H1 (cell line): ENCODE data around the gene PASD1. TPM values are rescaled to one million over a fixed set of nuclear protein-coding genes. Genes with fewer than 3 reads are reported as not detected.

ENCODE experiments used
- CTCF ChIA-PET: fragments of 300-600 bp; sonication (Branson Sonifier 250); formaldehyde crosslinking; loops from one replicate; lab custom pipeline; 2021; ENCODE audit not compliant: partially characterized antibody; lab: Charles Lee
- POLR2A ChIA-PET: fragments of 300-600 bp; sonication (Branson Sonifier 250); formaldehyde crosslinking; loops from one replicate; lab custom pipeline; 2021; ENCODE audit warnings: inconsistent platforms; ENCODE audit not compliant: partially characterized antibody; lab: Charles Lee
- DNase-seq, 2 experiments: peaks; one replicate each; pipeline versions ENCODE4 v3.0.0 to v3.0.0-alpha.2; 2010 to 2022; ENCODE audit warnings: low spot score in 2 of 2, low read depth in 1 of 2, mixed read lengths in 1 of 2
- FAIRE-seq: peaks from 2 replicates; lab custom pipeline; 2011; peaks lifted over from hg19 to GRCh38; lab: Jason Lieb, UNC
- H2AFZ ChIP-seq: 2 replicates; pipeline ENCODE4 v1.8.1; 2012; ENCODE audit warnings: low read length, inconsistent platforms
- H2AK5ac ChIP-seq: 2 replicates; pipeline ENCODE4 v1.6.1; 2013; ENCODE audit warnings: low read depth, low read length
- H2BK120ac ChIP-seq: replicated peaks from 2 replicates; pipeline ENCODE3; 2013; ENCODE audit warnings: low read depth, low read length, inconsistent platforms
- H2BK12ac ChIP-seq: 2 replicates; pipeline ENCODE4 v1.6.1; 2013; ENCODE audit warnings: low read depth, low read length
- H2BK15ac ChIP-seq: 2 replicates; pipeline ENCODE4 v1.6.1; 2013; ENCODE audit warnings: low read length
- H2BK20ac ChIP-seq: 2 replicates; pipeline ENCODE4 v1.6.1; 2013; ENCODE audit warnings: low read length
- H2BK5ac ChIP-seq: 2 replicates; pipeline ENCODE4 v1.6.1; 2013; ENCODE audit warnings: low read depth, low read length
- H3K14ac ChIP-seq: 2 replicates; pipeline ENCODE4 v1.6.1; 2013; ENCODE audit warnings: inconsistent platforms; ENCODE audit not compliant: insufficient read length
- H3K18ac ChIP-seq: 2 replicates; pipeline ENCODE4 v1.6.1; 2013; ENCODE audit warnings: low read length; ENCODE audit errors: extremely low read depth
- H3K23ac ChIP-seq: 2 replicates; pipeline ENCODE4 v1.6.1; 2013; ENCODE audit warnings: inconsistent platforms; ENCODE audit not compliant: insufficient read length
- H3K23me2 ChIP-seq: 2 replicates; pipeline ENCODE4 v1.6.1; 2013; ENCODE audit warnings: low read depth, low read length
- H3K27ac ChIP-seq: 2 replicates; pipeline ENCODE4 v1.6.1; 2011; ENCODE audit warnings: low read depth, low read length, inconsistent platforms
- H3K27me3 ChIP-seq, 4 experiments: replicated peaks in 1 of 4; 1 replicate in 1 of 4; 2 replicates in 3 of 4; pipeline versions ENCODE4 v1.6.1 to v1.8.1; 2011 to 2013; ENCODE audit warnings: low read length in 3 of 4, mild to moderate bottlenecking in 3 of 4, inconsistent platforms in 2 of 4, mixed read lengths in 2 of 4, moderate library complexity in 1 of 4; ENCODE audit not compliant: control insufficient read depth in 3 of 4, insufficient read depth in 3 of 4; ENCODE audit errors: extremely low read depth in 1 of 4
- H3K36me3 ChIP-seq, 4 experiments: 2 replicates each; pipeline versions ENCODE4 v1.6.1 to v1.8.1; 2011 to 2013; ENCODE audit warnings: mild to moderate bottlenecking in 4 of 4, low read length in 3 of 4, moderate library complexity in 2 of 4, control low read depth in 1 of 4, inconsistent platforms in 1 of 4; ENCODE audit not compliant: insufficient read depth in 4 of 4, control insufficient read depth in 2 of 4
- H3K4ac ChIP-seq: replicated peaks from 2 replicates; pipeline ENCODE3; 2013; ENCODE audit warnings: low read length, low read depth, mixed read lengths, inconsistent platforms; ENCODE audit not compliant: insufficient read length
- H3K4me1 ChIP-seq, 4 experiments: replicated peaks in 1 of 4; 1 replicate in 1 of 4; 2 replicates in 3 of 4; pipeline versions ENCODE4 v1.6.1 to v1.8.1; 2011 to 2013; ENCODE audit warnings: low read length in 3 of 4, inconsistent platforms in 2 of 4, mixed read lengths in 1 of 4; ENCODE audit not compliant: insufficient read depth in 4 of 4, control insufficient read depth in 3 of 4
- H3K4me2 ChIP-seq, 2 experiments: 2 replicates each; pipeline versions ENCODE4 v1.6.1 to v1.8.1; 2011 to 2013; ENCODE audit warnings: low read depth in 2 of 2, low read length in 2 of 2, control low read depth in 1 of 2, inconsistent platforms in 1 of 2, mild to moderate bottlenecking in 1 of 2; ENCODE audit not compliant: insufficient read depth in 1 of 2
- H3K4me3 ChIP-seq, 4 experiments: fragments of 200-600, 300-600 bp in 1 of 4; sonication (generic), shearing (Covaris generic), sonication (Bioruptor Twin) in 1 of 4; 2 replicates each; pipeline versions ENCODE4 v1.5.1 to v1.8.1; 2011 to 2016; ENCODE audit warnings: low read length in 4 of 4, low read depth in 3 of 4, control low read depth in 2 of 4, inconsistent platforms in 2 of 4, mild to moderate bottlenecking in 2 of 4, mixed read lengths in 1 of 4, moderate library complexity in 1 of 4; ENCODE audit not compliant: insufficient read depth in 2 of 4; ENCODE audit errors: extremely low read depth in 1 of 4
- H3K56ac ChIP-seq: replicated peaks from 2 replicates; pipeline ENCODE3; 2013; ENCODE audit warnings: low read depth, mild to moderate bottlenecking, mixed read lengths, low read length, inconsistent platforms; ENCODE audit not compliant: insufficient read length
- H3K79me1 ChIP-seq: 2 replicates; pipeline ENCODE4 v1.6.1; 2013; ENCODE audit warnings: low read depth, low read length, control low read depth
- H3K79me2 ChIP-seq, 2 experiments: 2 replicates each; pipeline versions ENCODE4 v1.6.1 to v1.8.1; 2012 to 2013; ENCODE audit warnings: low read length in 2 of 2, mild to moderate bottlenecking in 2 of 2, inconsistent platforms in 1 of 2; ENCODE audit not compliant: insufficient read depth in 2 of 2, control insufficient read depth in 1 of 2
- H3K9ac ChIP-seq, 4 experiments: replicated peaks in 1 of 4; 1 replicate in 1 of 4; 2 replicates in 3 of 4; pipeline versions ENCODE4 v1.6.1 to v1.8.1; 2011 to 2013; ENCODE audit warnings: low read depth in 3 of 4, low read length in 3 of 4, control low read depth in 2 of 4, mild to moderate bottlenecking in 2 of 4, moderate library complexity in 2 of 4, inconsistent platforms in 1 of 4; ENCODE audit errors: extremely low read depth in 1 of 4
- H3K9me3 ChIP-seq, 2 experiments: 2 replicates each; pipeline versions ENCODE4 v1.6.1 to v1.8.1; 2012 to 2013; ENCODE audit warnings: mild to moderate bottlenecking in 2 of 2, moderate library complexity in 2 of 2, control low read depth in 1 of 2, inconsistent platforms in 1 of 2, low read depth in 1 of 2, low read length in 1 of 2, mixed read lengths in 1 of 2; ENCODE audit not compliant: insufficient read depth in 2 of 2
- H4K20me1 ChIP-seq, 2 experiments: replicated peaks in 1 of 2; 2 replicates each; pipeline versions ENCODE3 to v1.8.1; 2011 to 2013; ENCODE audit warnings: inconsistent platforms in 2 of 2, low read length in 2 of 2, mild to moderate bottlenecking in 1 of 2; ENCODE audit not compliant: insufficient read depth in 2 of 2, control insufficient read depth in 1 of 2
- H4K5ac ChIP-seq: 2 replicates; pipeline ENCODE4 v1.6.1; 2013; ENCODE audit warnings: low read length, low read depth, mixed read lengths, inconsistent platforms; ENCODE audit not compliant: insufficient read length
- H4K8ac ChIP-seq: 2 replicates; pipeline ENCODE4 v1.8.0; 2013; ENCODE audit warnings: mild to moderate bottlenecking, moderate library complexity, low read length, inconsistent platforms; ENCODE audit not compliant: insufficient read depth; ENCODE audit errors: extremely low read depth
- H4K91ac ChIP-seq: replicated peaks from 2 replicates; pipeline ENCODE3; 2013; ENCODE audit warnings: low read length, mixed read lengths, inconsistent platforms; ENCODE audit not compliant: insufficient read length
- CTBP2 ChIP-seq: IDR thresholded peaks from 2 replicates; pipeline ENCODE4 v1.7.0; 2011; ENCODE audit warnings: borderline replicate concordance, mild to moderate bottlenecking, moderate library complexity, mixed read lengths, low read length; ENCODE audit not compliant: insufficient read depth, insufficient read length
- EZH2 ChIP-seq: fragments of 200-600 bp; sonication (generic); IDR thresholded peaks from 2 replicates; pipeline ENCODE4 v1.7.1; 2012; ENCODE audit warnings: low read depth, mild to moderate bottlenecking, moderate library complexity, low read length, inconsistent platforms; ENCODE audit not compliant: severe bottlenecking
- whole genome bisulfite sequencing, 2 experiments: shearing (Covaris generic) in 1 of 2; methylation state at CpG; one replicate each; pipeline versions ENCODE4 v1.1.6 to v1.1.7; 2013 to 2015; ENCODE audit warnings: low lambda C conversion rate in 2 of 2, mixed read lengths in 2 of 2, inconsistent platforms in 1 of 2, low coverage in 1 of 2, missing lambda C conversion rate in 1 of 2; ENCODE audit not compliant: insufficient replicate concordance in 2 of 2, insufficient coverage in 1 of 2, insufficient read length in 1 of 2; ENCODE audit errors: extremely low coverage in 1 of 2, missing lambda C conversion rate in 1 of 2; 5-methylcytosine and 5-hydroxymethylcytosine counted together
- polyA plus RNA-seq, 7 experiments: library from polyadenylated mRNA; depleted of rRNA in 3 of 7; stranded (reverse) in 5 of 7; unstranded in 2 of 7; fragments of >200 nt in 5 of 7; fragments of 200-250 nt in 2 of 7; gene quantifications; 1 replicate in 5 of 7; 2 replicates in 1 of 7; 4 replicates in 1 of 7; pipeline versions ENCODE4 v1.2.1 to v1.2.3, GENCODE V29; 2011 to 2013; ENCODE audit warnings: missing spikeins in 2 of 7, mixed read lengths in 2 of 7
- total RNA-seq: library from RNA; stranded (reverse); fragmentation: NEBNext Ultra II Directional; extraction: Animal tissue kit (Norgen Biotek cat#: 25700); gene quantifications from 2 replicates; pipeline ENCODE4 v1.2.1, GENCODE V29; 2021

Gene PASD1
- total and polyA plus RNA-seq, 2 of the 8 experiments (the other 6 are each of a cell fraction or from before 2014, with no cell fraction given): 0.03 to 0.09 TPM

DNA sequence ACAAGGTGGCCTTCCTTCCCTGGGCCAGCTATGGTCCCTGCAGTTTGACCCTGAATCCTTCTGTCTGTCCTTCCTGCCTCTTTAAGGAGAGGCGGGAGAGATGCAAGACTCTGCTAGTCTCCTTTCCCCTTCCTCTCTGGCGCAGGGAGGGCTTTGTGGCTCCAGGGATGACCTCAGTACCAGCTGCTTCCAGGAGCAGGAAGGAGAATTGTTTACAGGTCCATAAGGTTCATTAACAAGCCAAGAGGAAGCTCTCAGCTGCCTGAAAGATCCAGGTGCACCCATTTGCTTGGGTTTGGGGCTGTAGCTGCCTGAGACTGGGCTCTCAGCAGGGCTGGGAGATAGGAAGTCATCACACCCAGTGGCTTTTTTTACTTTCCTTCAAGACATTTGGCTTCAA is 148.3 kb downstream of the PASD1 start:
- H2BK5ac ChIP-seq: no peak overlapping the region
- no peak overlapping the region for H3K18ac ChIP-seq
- no peak overlapping the region for H3K27ac ChIP-seq
- H3K4ac ChIP-seq: no peak overlapping the region
- H4K20me1 ChIP-seq: no peaks in the 10 kb centered on the region
- H2BK12ac ChIP-seq: no peak overlapping the region
- H2AFZ ChIP-seq: no peak overlapping the region
- ChIA-PET CTCF (interaction anchor here (0.6 to 2.6 kb wide), 8 partner anchors 9 to 1106 kb away, joined by 3 to 9 read pairs (median 5); no protein-coding TSS in a partner anchor), POLR2A (no interaction called here)
- no peak overlapping the region for H2BK15ac ChIP-seq
- H2AK5ac ChIP-seq: no peak overlapping the region
- H3K9ac ChIP-seq: no peak overlapping the region
- H4K8ac ChIP-seq: no peak overlapping the region
- no peak overlapping the region for H3K4me3 ChIP-seq
- no peaks in the 10 kb centered on the region for H3K79me1 ChIP-seq
- H2BK20ac ChIP-seq: no peak overlapping the region
- no peak overlapping the region for H4K5ac ChIP-seq
- no peak overlapping the region for H3K4me2 ChIP-seq
- DNase-seq (no peak), FAIRE-seq (no peak)
- no peaks in the 10 kb centered on the region for H3K36me3 ChIP-seq
- H3K4me1 ChIP-seq: peaks cover 0 to 4% (median 1%) of the 10 kb centered on the region in 4 experiments; a peak in 3 of 7 replicates
- no peak overlapping the region for H3K56ac ChIP-seq
- no peak overlapping the region for H3K14ac ChIP-seq
- 40% methylated on average over 1 of the region's 2 CpGs; no CpG with 5 or more reads in 1 of the 2 experiments for WGBS, 2 experiments
- H3K23me2 ChIP-seq: no peaks in the 10 kb centered on the region
- H3K27me3 ChIP-seq: no peaks in the 10 kb centered on the region
- no peak overlapping the region for H3K23ac ChIP-seq
- no peak for TF ChIP-seq EZH2
- no peak for TF ChIP-seq CTBP2
- no peaks in the 10 kb centered on the region for H3K79me2 ChIP-seq
- H3K9me3 ChIP-seq: no peaks in the 10 kb centered on the region
- H4K91ac ChIP-seq: no peak overlapping the region
- no peak overlapping the region for H2BK120ac ChIP-seq
